ENCODE results near the gene DDX1.

DNA sequence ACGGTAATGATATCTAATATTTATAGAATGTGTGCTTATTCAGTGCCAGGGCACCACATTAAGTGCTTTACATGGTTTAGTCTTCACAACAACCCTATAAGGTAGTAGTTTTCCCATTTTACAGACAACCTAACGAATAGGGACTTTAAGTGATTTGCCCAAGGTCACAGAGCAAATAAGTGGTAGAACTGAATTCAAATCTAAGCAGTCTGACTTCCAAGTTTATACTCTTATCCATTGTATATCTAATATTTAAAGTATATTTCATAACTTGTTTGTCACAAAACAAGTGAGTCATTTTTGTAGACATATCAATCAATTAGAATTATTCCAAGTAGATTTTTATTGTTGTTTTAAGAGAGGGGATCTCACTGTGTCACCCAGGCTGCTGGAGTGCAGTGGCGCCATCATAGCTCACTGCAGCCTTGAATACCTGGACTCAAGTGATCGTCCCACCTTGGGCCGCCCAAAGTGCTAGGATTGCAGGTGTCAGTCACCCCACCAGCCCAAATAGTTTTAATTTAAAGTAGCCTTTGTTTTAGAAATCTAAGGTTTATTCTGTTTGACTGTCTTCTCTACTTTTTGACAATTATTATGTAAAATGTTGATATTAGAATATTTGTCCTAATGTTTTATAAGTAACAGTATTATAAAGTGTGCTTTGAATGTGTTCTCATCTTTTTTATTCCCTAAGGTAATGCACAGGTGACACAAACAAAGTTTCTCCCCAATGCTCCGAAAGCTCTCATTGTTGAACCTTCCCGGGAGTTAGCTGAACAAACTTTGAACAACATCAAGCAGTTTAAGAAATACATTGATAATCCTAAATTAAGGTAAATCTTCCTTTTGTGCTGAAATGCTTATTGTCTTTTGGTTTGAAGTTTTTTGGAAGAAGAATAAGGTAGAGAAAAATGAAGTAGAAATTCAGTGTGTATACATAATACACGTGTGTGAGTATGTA lies 15.1 kb downstream of the DDX1 start:
- TF ChIP-seq GATA3 (IDR thresholded peaks at IDR 0.05; ENCODE audit: low read depth, low read length) (no peak), GATA2 (IDR thresholded peaks at IDR 0.05; ENCODE audit: low read depth, low read length) (no peak)

Measured in SH-SY5Y (cell line).